Activated CD8-positive, alpha-beta memory T cell treated with anti-CD3 and anti-CD28 coated beads, Interleukin-2, amount 50 U/mL, for 1 hour (primary cell): ENCODE measurements around the gene CSNK1A1L.
A peak's percentile ranks its signal among the peaks of the same experiment; 100 is the strongest.
"Not testable (repeated sequence)": the region's sequence is repeated elsewhere in the genome, so short reads cannot be mapped to it uniquely, and the experiment has no call there.

Experiments used
- DNase-seq: peaks from one replicate; pipeline ENCODE4 v3.0.0-alpha.2; 2020; ENCODE audit errors: extremely low read depth

The CSNK1A1L gene

DNA sequence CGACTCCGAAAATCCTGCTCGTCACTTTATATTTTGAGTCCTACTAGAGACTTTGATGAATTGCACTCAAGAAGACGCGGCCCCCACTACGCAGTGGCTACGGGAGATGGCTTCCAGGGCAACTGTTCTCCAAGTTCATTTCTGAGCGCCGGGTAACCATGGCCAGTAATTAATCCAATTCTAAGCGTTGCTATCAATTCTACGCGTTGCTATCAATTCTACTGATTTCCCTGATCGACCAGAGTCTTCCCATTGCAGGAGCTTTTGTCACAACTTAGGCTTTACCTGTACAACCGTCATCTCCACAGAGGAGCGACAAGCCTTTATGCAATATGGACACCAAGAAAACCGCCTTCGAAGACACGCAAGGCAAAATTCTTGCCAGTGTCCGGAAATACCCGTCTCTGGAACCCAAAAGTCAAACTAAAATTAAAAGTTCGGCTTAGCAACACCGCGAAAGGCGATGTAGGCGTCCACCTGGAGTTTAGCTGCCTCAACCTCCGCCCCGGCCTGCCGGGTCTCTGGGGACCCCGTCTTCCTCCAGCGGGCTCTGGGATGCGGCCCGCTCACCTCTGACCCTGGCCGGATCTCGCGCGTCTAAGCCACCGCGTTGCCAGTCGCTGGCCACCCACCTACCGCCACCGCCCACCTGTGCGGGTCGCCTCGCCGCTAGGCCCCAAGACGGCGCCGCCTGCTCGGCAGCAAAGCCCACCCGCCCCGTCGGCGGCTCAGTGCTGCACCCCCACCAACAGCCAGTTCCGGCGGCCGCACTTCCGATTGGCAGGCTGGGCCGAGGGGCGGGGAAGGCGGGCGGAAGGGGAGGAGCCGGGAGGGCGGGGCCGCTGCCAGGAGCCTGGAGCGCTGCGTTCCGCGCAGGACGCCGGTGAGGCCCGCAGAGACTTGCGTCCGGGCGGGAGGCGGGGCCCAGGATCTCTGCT lies 46.3 kb downstream of the CSNK1A1L start, which contains the start of gene SUPT20H:
TSS of gene SUPT20H (minus strand) at position 779 of the 938 bp plus-strand sequence. CDS start 8,198 bp downstream, outside the sequence.
- peak; percentile 81 for DNase-seq

DNA sequence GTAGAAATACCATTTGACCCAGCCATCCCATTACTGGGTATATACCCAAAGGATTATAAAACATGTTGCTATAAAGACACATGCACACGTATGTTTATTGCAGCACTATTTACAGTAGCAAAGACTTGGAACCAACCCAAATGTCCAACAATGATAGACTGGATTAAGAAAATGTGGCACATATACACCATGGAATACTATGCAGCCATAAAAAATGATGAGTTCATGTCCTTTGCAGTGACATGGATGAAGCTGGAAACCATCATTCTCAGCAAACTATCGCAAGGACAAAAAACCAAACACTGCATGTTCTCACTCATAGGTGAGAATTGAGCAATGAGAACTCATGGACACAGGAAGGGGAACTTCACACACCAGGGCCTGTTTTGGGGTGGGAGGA lies 49.2 kb downstream of the CSNK1A1L start:
- DNase-seq, result not testable (repeated sequence)
